ENCODE data around the gene SIGLEC12.

GRCh38 chr19:51508059-51508733, 6.6 kb upstream of the SIGLEC12 start:
- TF ChIP-seq CTCF (optimal IDR thresholded peaks at IDR 0.05 in 1 of 3, IDR thresholded peaks at IDR 0.05 in 1 of 3, conservative IDR thresholded peaks at IDR 0.05 in 1 of 3; ENCODE audit: extremely low read depth in 1 of 3, insufficient read depth in 2 of 3, low read length in 3 of 3) (no peak), EZH2 (IDR thresholded peaks at IDR 0.05; ENCODE audit: low read length) (no peak)

Measured in keratinocyte (primary cell).